Measurements from ENCODE around the gene FASN.

Gene FASN

GRCh38 chr17:82080048-82080788 lies 17.8 kb downstream of the FASN start:
- DNase-seq (ENCODE audit: low spot score in 2 of 2) (no peak), ATAC-seq (no peak)
- H3K9me3 Mint-ChIP-seq: no peaks in the 10 kb centered on the region
- no peak overlapping the region for H3K4me3 Mint-ChIP-seq
- no peak overlapping the region for H3K27ac Mint-ChIP-seq
- no peaks in the 10 kb centered on the region for H3K4me1 Mint-ChIP-seq
- H3K36me3 Mint-ChIP-seq: peaks cover 72% of the 10 kb centered on the region

- H3K36me3 Mint-ChIP-seq: peaks cover 62% of the 10 kb centered on the region
- ATAC-seq: no peak
- DNase-seq (ENCODE audit: low spot score in 2 of 2): no peak
- H3K4me3 Mint-ChIP-seq: no peak overlapping the region
- no peaks in the 10 kb centered on the region for H3K9me3 Mint-ChIP-seq
- H3K4me1 Mint-ChIP-seq: no peaks in the 10 kb centered on the region
- no peak overlapping the region for H3K27ac Mint-ChIP-seq
Observed at GRCh38 chr17:82079001-82079677, 18.9 kb downstream of the FASN start.

- DNase-seq (ENCODE audit: low spot score in 2 of 2) (no peak), ATAC-seq (no peak)
- Mint-ChIP-seq H3K27ac (no peak overlapping the region), H3K9me3 (no peaks in the 10 kb centered on the region), H3K4me1 (no peaks in the 10 kb centered on the region), H3K4me3 (no peak overlapping the region), H3K36me3 (peaks cover 55% of the 10 kb centered on the region)
Observed at GRCh38 chr17:82078433-82078832, 19.6 kb downstream of the FASN start.

- H3K4me1 Mint-ChIP-seq: no peaks in the 10 kb centered on the region
- no peak overlapping the region for H3K27ac Mint-ChIP-seq
- DNase-seq (ENCODE audit: low spot score in 2 of 2) (no peak), ATAC-seq (no peak)
- H3K9me3 Mint-ChIP-seq: no peaks in the 10 kb centered on the region
- H3K4me3 Mint-ChIP-seq: no peak overlapping the region
- H3K36me3 Mint-ChIP-seq: peaks cover 48% of the 10 kb centered on the region
Observed at GRCh38 chr17:82077617-82078358, 20.2 kb downstream of the FASN start.

GRCh38 chr17:82076785-82077591 lies 21.0 kb downstream of the FASN start:
- Mint-ChIP-seq H3K4me1 (no peaks in the 10 kb centered on the region), H3K4me3 (no peak overlapping the region), H3K9me3 (no peaks in the 10 kb centered on the region), H3K27ac (no peak overlapping the region), H3K36me3 (peaks cover 40% of the 10 kb centered on the region)
- no peak for DNase-seq (ENCODE audit: low spot score in 2 of 2)
- peak; percentile 43 for ATAC-seq

GRCh38 chr17:82076018-82076784 lies 21.8 kb downstream of the FASN start:
- no peaks in the 10 kb centered on the region for H3K4me1 Mint-ChIP-seq
- H3K4me3 Mint-ChIP-seq: no peak overlapping the region
- ATAC-seq (no peak), DNase-seq (ENCODE audit: low spot score in 2 of 2) (no peak)
- H3K9me3 Mint-ChIP-seq: no peaks in the 10 kb centered on the region
- H3K36me3 Mint-ChIP-seq: peaks cover 35% of the 10 kb centered on the region
- H3K27ac Mint-ChIP-seq: no peak overlapping the region

GRCh38 chr17:82073446-82073845 lies 24.6 kb downstream of the FASN start:
- Mint-ChIP-seq H3K4me3 (no peak overlapping the region), H3K9me3 (no peaks in the 10 kb centered on the region), H3K27ac (no peak overlapping the region), H3K4me1 (no peaks in the 10 kb centered on the region), H3K36me3 (peaks cover 12% of the 10 kb centered on the region)
- ATAC-seq: no peak
- DNase-seq (ENCODE audit: low spot score in 2 of 2): no peak

- Mint-ChIP-seq H3K9me3 (no peaks in the 10 kb centered on the region), H3K36me3 (peaks cover 5% of the 10 kb centered on the region), H3K4me1 (no peaks in the 10 kb centered on the region), H3K27ac (no peak overlapping the region), H3K4me3 (no peak overlapping the region)
- ATAC-seq (no peak), DNase-seq (ENCODE audit: low spot score in 2 of 2) (no peak)
Observed at GRCh38 chr17:82072827-82073226, 25.2 kb downstream of the FASN start.

- peak overlapping the region; percentile 10 for H3K27ac Mint-ChIP-seq
- peaks cover 4% of the 10 kb centered on the region for H3K4me1 Mint-ChIP-seq
- no peaks in the 10 kb centered on the region for H3K36me3 Mint-ChIP-seq
Observed at GRCh38 chr17:82070611-82071010, 27.4 kb downstream of the FASN start.

GRCh38 chr17:82065638-82066303 lies 32.3 kb downstream of the FASN start, which contains the start of gene DUS1L:
Gene DUS1L, minus strand, starts transcription at chr17:82065804. Its CDS starts 745 bp downstream, at chr17:82065059.
- ATAC-seq: peak; percentile 92
- Mint-ChIP-seq H3K36me3 (peaks cover 11% of the 10 kb centered on the region), H3K9me3 (no peaks in the 10 kb centered on the region), H3K27ac (peak within 1 kb of the TSS; percentile 93), H3K4me1 (peaks cover 15% of the 10 kb centered on the region), H3K4me3 (peak within 1 kb of the TSS; percentile 76)
- DNase-seq (ENCODE audit: low spot score in 2 of 2): peak; percentile 79 to 89

More at GRCh38 chr17:82070611-82071010, 27.4 kb downstream of the FASN start:
- H3K9me3 Mint-ChIP-seq: no peaks in the 10 kb centered on the region
- H3K4me3 Mint-ChIP-seq: no peak overlapping the region
- ATAC-seq: no peak
- no peak for DNase-seq (ENCODE audit: low spot score in 2 of 2)

GRCh38 chr17:82065193-82065637 lies 32.8 kb downstream of the FASN start:
- Mint-ChIP-seq H3K36me3 (peaks cover 17% of the 10 kb centered on the region), H3K27ac (peak overlapping the region; percentile 93), H3K4me3 (peak overlapping the region; percentile 76), H3K4me1 (peaks cover 15% of the 10 kb centered on the region), H3K9me3 (no peaks in the 10 kb centered on the region)
- peak; percentile 72 for ATAC-seq
- peak in 1 of 2 donors; percentile 69 for DNase-seq (ENCODE audit: low spot score in 2 of 2)

GRCh38 chr17:82064433-82065192 lies 33.4 kb downstream of the FASN start:
- H3K4me3 Mint-ChIP-seq: peak overlapping the region; percentile 76
- H3K36me3 Mint-ChIP-seq: peaks cover 23% of the 10 kb centered on the region
- ATAC-seq (no peak), DNase-seq (ENCODE audit: low spot score in 2 of 2) (no peak)
- H3K4me1 Mint-ChIP-seq: peaks cover 15% of the 10 kb centered on the region
- peak overlapping the region; percentile 65 for H3K27ac Mint-ChIP-seq
- no peaks in the 10 kb centered on the region for H3K9me3 Mint-ChIP-seq

Data from stimulated activated effector memory CD8-positive, alpha-beta T cell treated with anti-CD3 and anti-CD28 coated beads, Interleukin-12 subunit alpha, Interleukin-12 subunit beta, amount 100 ng/mL, for 72 hours (primary cell).